Astrocyte (in vitro differentiated cells and primary cell): ENCODE measurements around the gene OXLD1. TPM values are rescaled to one million over a fixed set of nuclear protein-coding genes. Genes with fewer than 3 reads are reported as not detected.

Experiments used
- DNase-seq: peaks from one replicate; pipeline ENCODE4 v3.0.0-alpha.2; 2010; ENCODE audit warnings: low read depth
- FAIRE-seq: peaks from 2 replicates; lab custom pipeline; 2011; peaks lifted over from hg19 to GRCh38; lab: Jason Lieb, UNC
- H2AFZ ChIP-seq: 2 replicates; pipeline ENCODE4 v1.6.0; 2012; ENCODE audit warnings: low read depth, low read length, inconsistent platforms
- H3K27ac ChIP-seq: 2 replicates; pipeline ENCODE4 v1.5.1; 2011; ENCODE audit warnings: low read depth, low read length, inconsistent platforms
- H3K27me3 ChIP-seq: 2 replicates; pipeline ENCODE4 v1.6.0; 2011; ENCODE audit warnings: low read length, inconsistent platforms; ENCODE audit not compliant: insufficient read depth
- H3K36me3 ChIP-seq: 2 replicates; pipeline ENCODE4 v1.5.1; 2011; ENCODE audit warnings: low read length, inconsistent platforms; ENCODE audit not compliant: insufficient read depth
- H3K4me1 ChIP-seq: 2 replicates; pipeline ENCODE4 v1.5.1; 2011; ENCODE audit warnings: low read length, inconsistent platforms; ENCODE audit not compliant: insufficient read depth
- H3K4me2 ChIP-seq: 2 replicates; pipeline ENCODE4 v1.6.0; 2012; ENCODE audit warnings: low read length, inconsistent platforms
- H3K4me3 ChIP-seq: 2 replicates; pipeline ENCODE4 v1.5.1; 2011; ENCODE audit warnings: low read depth, mild to moderate bottlenecking, low read length, inconsistent platforms; ENCODE audit not compliant: insufficient read depth
- H3K79me2 ChIP-seq: 2 replicates; pipeline ENCODE4 v1.6.0; 2012; ENCODE audit warnings: mild to moderate bottlenecking, low read length, inconsistent platforms; ENCODE audit not compliant: insufficient read depth
- H3K9ac ChIP-seq: 2 replicates; pipeline ENCODE4 v1.6.0; 2012; ENCODE audit warnings: mild to moderate bottlenecking, low read length, inconsistent platforms
- H3K9me3 ChIP-seq: 2 replicates; pipeline ENCODE4 v1.5.1; 2012; ENCODE audit warnings: low read depth, mild to moderate bottlenecking, low read length, inconsistent platforms; ENCODE audit not compliant: insufficient read depth
- H4K20me1 ChIP-seq: 2 replicates; pipeline ENCODE4 v1.6.0; 2012; ENCODE audit warnings: low read length, inconsistent platforms; ENCODE audit not compliant: insufficient read depth
- H3K27ac Mint-ChIP-seq: one replicate; pipeline ENCODE4 v1.8.0; 2021; ENCODE audit warnings: mild to moderate bottlenecking, mixed read lengths; ENCODE audit not compliant: unreplicated experiment
- H3K27me3 Mint-ChIP-seq: one replicate; pipeline ENCODE4 v1.8.0; 2021; ENCODE audit warnings: low read depth, mixed read lengths; ENCODE audit not compliant: unreplicated experiment
- H3K36me3 Mint-ChIP-seq: one replicate; pipeline ENCODE4 v1.8.0; 2021; ENCODE audit warnings: low read depth, mixed read lengths; ENCODE audit not compliant: unreplicated experiment
- H3K4me1 Mint-ChIP-seq: one replicate; pipeline ENCODE4 v1.8.0; 2021; ENCODE audit warnings: low read depth, mixed read lengths; ENCODE audit not compliant: unreplicated experiment
- H3K4me3 Mint-ChIP-seq: one replicate; pipeline ENCODE4 v1.8.0; 2021; ENCODE audit warnings: mild to moderate bottlenecking, moderate library complexity, mixed read lengths; ENCODE audit not compliant: unreplicated experiment
- H3K9me3 Mint-ChIP-seq: one replicate; pipeline ENCODE4 v1.8.0; 2021; ENCODE audit warnings: mild to moderate bottlenecking, mixed read lengths; ENCODE audit not compliant: unreplicated experiment
- EZH2 ChIP-seq: IDR thresholded peaks from 2 replicates; pipeline ENCODE4 v1.6.1; 2012; ENCODE audit warnings: mild to moderate bottlenecking, low read length, inconsistent platforms; ENCODE audit not compliant: insufficient read depth
- total RNA-seq: library from RNA; stranded (reverse); gene quantifications from 2 replicates; pipeline ENCODE4 v1.2.1, GENCODE V29; 2021
- TF ChIP-seq, protein P1 (sequence below): IDR thresholded peaks from 2 replicates; pipeline ENCODE4 v1.5.1; 2011; ENCODE audit warnings: low read depth, mild to moderate bottlenecking, inconsistent platforms, low read length, moderate library complexity; ENCODE audit not compliant: insufficient read depth

OXLD1 gene
- total RNA-seq, 1 donor from 2014 or later, result 22.0 TPM

DNA sequence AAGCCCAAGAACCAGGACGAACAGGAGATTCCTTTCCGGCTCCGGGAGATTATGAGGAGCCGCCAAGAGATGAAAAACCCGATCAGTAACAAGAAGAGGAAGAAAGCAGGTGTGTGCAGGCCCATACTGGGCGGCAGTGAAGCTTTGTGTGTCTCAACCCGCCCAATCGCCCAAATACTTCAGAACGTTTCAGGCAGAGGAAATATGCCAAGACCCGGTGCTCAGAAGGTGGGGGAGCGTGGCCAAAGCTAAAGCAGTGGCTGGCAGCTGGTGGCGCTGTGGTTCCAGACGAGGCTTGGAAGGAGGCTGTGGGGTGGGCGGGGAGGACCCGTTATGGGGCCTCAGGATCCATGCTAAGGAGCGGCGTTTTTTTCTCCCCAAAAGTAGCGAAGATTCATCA lies 1.3 kb upstream of the OXLD1 start:
- peaks cover 4% of the 10 kb centered on the region for H3K36me3 Mint-ChIP-seq
- no peak overlapping the region for H2AFZ ChIP-seq
- H4K20me1 ChIP-seq, result peaks cover 28% of the 10 kb centered on the region
- H3K79me2 ChIP-seq, result peaks cover 57% of the 10 kb centered on the region
- H3K36me3 ChIP-seq, result peaks cover 8% of the 10 kb centered on the region
- peak overlapping the region; percentile 93 for H3K4me3 Mint-ChIP-seq
- DNase-seq (no peak), FAIRE-seq (no peak)
- H3K4me3 ChIP-seq, result peak overlapping the region; percentile 7
- no peaks in the 10 kb centered on the region for H3K27me3 Mint-ChIP-seq
- H3K9me3 ChIP-seq, result no peaks in the 10 kb centered on the region
- H3K9ac ChIP-seq, result no peak overlapping the region
- H3K27me3 ChIP-seq, result no peaks in the 10 kb centered on the region
- no peaks in the 10 kb centered on the region for H3K9me3 Mint-ChIP-seq
- peaks cover 17% of the 10 kb centered on the region for H3K4me1 ChIP-seq
- TF ChIP-seq EZH2, result no peak
- peak overlapping the region; percentile 97 for H3K4me2 ChIP-seq
- peak overlapping the region; percentile 34 for H3K27ac Mint-ChIP-seq
- H3K4me1 Mint-ChIP-seq, result peaks cover 18% of the 10 kb centered on the region
- H3K27ac ChIP-seq, result no peak overlapping the region

DNA sequence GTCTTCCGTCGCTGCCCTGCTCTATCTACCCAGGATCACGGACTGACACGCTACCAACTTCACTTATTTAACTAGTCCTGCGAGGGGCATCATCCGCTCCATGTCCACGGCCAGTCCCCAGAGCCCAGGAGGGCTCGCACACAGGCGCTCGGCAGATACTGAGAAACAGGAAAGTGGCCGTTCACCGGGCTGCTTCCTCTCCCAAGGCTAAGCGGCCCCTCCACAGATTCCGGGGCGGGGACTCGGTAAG lies 388 bp downstream of the OXLD1 start:
- no peaks in the 10 kb centered on the region for H3K9me3 Mint-ChIP-seq
- Histone ChIP-seq H2AFZ (peak overlapping the region; percentile 61), H3K27me3 (no peaks in the 10 kb centered on the region), H3K79me2 (peaks cover 53% of the 10 kb centered on the region), H3K4me2 (peak overlapping the region; percentile 97), H4K20me1 (peaks cover 14% of the 10 kb centered on the region), H3K9me3 (no peaks in the 10 kb centered on the region), H3K4me3 (peak overlapping the region; percentile 84), H3K4me1 (peaks cover 17% of the 10 kb centered on the region), H3K9ac (peak overlapping the region; percentile 93), H3K36me3 (peaks cover 4% of the 10 kb centered on the region), H3K27ac (peak overlapping the region; percentile 77)
- no peak for TF ChIP-seq EZH2
- TF ChIP-seq, protein P1, sequence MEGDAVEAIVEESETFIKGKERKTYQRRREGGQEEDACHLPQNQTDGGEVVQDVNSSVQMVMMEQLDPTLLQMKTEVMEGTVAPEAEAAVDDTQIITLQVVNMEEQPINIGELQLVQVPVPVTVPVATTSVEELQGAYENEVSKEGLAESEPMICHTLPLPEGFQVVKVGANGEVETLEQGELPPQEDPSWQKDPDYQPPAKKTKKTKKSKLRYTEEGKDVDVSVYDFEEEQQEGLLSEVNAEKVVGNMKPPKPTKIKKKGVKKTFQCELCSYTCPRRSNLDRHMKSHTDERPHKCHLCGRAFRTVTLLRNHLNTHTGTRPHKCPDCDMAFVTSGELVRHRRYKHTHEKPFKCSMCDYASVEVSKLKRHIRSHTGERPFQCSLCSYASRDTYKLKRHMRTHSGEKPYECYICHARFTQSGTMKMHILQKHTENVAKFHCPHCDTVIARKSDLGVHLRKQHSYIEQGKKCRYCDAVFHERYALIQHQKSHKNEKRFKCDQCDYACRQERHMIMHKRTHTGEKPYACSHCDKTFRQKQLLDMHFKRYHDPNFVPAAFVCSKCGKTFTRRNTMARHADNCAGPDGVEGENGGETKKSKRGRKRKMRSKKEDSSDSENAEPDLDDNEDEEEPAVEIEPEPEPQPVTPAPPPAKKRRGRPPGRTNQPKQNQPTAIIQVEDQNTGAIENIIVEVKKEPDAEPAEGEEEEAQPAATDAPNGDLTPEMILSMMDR, result no peak
- H3K4me3 Mint-ChIP-seq, result peak overlapping the region; percentile 93
- FAIRE-seq (no peak), DNase-seq (no peak)
- peak overlapping the region; percentile 96 for H3K27ac Mint-ChIP-seq
- peaks cover 3% of the 10 kb centered on the region for H3K36me3 Mint-ChIP-seq
- no peaks in the 10 kb centered on the region for H3K27me3 Mint-ChIP-seq
- peaks cover 18% of the 10 kb centered on the region for H3K4me1 Mint-ChIP-seq

DNA sequence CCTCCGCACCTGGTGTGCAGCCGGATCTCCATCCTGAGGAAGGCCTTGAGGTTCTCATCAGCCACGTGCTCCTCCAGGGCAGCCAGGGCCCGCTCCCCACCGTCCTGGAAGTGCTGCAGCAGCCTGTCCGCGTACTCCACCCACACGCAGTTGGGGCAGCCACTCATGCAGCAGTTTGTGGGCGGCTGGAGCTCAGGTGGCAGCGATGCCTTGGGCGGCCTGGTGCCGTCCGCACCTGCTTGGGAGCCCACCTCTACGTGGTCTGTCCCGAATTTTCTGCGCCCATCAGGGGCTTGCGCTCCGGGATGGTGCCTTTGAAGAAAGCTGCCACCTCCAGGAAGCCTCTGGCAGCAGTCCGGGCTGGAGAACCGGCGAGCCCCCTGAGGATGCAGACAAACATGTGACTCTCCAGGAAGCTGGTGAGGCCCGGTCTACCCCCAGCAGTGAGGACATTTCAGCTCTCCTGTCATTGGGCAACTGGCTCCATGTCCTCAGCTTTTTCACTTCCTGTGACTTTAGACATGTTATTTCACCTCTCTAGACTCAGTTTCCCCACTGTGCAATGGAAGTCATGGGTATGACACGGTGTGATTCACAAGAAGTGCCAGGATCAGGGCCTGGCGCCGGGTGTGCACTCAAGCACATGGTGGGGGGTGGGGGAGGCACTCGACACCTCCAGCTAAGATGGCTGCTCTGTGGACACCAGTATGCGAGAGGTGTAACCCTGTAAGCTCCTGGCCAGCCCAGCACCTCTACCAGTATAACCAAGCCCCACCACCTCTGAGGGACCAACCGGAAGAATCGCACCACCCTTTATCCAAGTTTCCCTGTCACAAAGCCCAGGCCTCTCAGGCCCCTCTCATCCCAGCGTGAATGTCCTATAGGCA lies 957 bp downstream of the OXLD1 start:
- H3K27me3 Mint-ChIP-seq, result no peaks in the 10 kb centered on the region
- H3K36me3 ChIP-seq, result peaks cover 4% of the 10 kb centered on the region
- H2AFZ ChIP-seq, result peak overlapping the region; percentile 61
- H3K9me3 Mint-ChIP-seq, result no peaks in the 10 kb centered on the region
- H3K27me3 ChIP-seq, result no peaks in the 10 kb centered on the region
- TF ChIP-seq, protein P1, result no peak
- TF ChIP-seq EZH2, result no peak
- peaks cover 52% of the 10 kb centered on the region for H3K79me2 ChIP-seq
- H4K20me1 ChIP-seq, result peaks cover 12% of the 10 kb centered on the region
- H3K4me3 ChIP-seq, result peak overlapping the region; percentile 84
- H3K27ac Mint-ChIP-seq, result peak overlapping the region; percentile 96
- peaks cover 17% of the 10 kb centered on the region for H3K4me1 ChIP-seq
- no peaks in the 10 kb centered on the region for H3K9me3 ChIP-seq
- peak overlapping the region; percentile 77 for H3K27ac ChIP-seq
- no peak for FAIRE-seq
- peaks cover 3% of the 10 kb centered on the region for H3K36me3 Mint-ChIP-seq
- peaks cover 18% of the 10 kb centered on the region for H3K4me1 Mint-ChIP-seq
- no peak for DNase-seq
- H3K4me3 Mint-ChIP-seq, result peak overlapping the region; percentile 93
- peak overlapping the region; percentile 93 for H3K9ac ChIP-seq
- H3K4me2 ChIP-seq, result peak overlapping the region; percentile 97
